ENCODE results near the gene PCDH8. TPM values are rescaled to one million over a fixed set of nuclear protein-coding genes. Genes with fewer than 3 reads are reported as not detected.

Gene PCDH8
- total RNA-seq, 1 experiment from 2014 or later: not detected

- Histone ChIP-seq H3K4me2 (ENCODE audit: low read length) (no peak overlapping the region), H3K9me2 (ENCODE audit: insufficient read depth) (no peaks in the 10 kb centered on the region), H3K27me3 (ENCODE audit: insufficient read depth, low read length) (peaks cover 42% of the 10 kb centered on the region; the same call in 1 of the 2 replicates), H3K9ac (ENCODE audit: low read length) (no peak overlapping the region), H4K20me1 (ENCODE audit: insufficient read depth) (no peaks in the 10 kb centered on the region), H3K4me3 (replicated peaks in 1 of 2; ENCODE audit: low read depth in 1 of 2, low read length in 2 of 2) (no peak overlapping the region), H3K27ac (ENCODE audit: low read depth, low read length) (no peak overlapping the region), H3K79me2 (ENCODE audit: insufficient read depth, low read length) (no peaks in the 10 kb centered on the region), H3K9me3 (ENCODE audit: control insufficient read depth in 1 of 2, insufficient read depth in 1 of 2, low read depth in 1 of 2, low read length in 2 of 2) (no peaks in the 10 kb centered on the region; a peak in 1 of 4 replicates), H3K36me3 (ENCODE audit: control insufficient read depth in 1 of 2, insufficient read depth in 2 of 2, low read length in 2 of 2) (no peaks in the 10 kb centered on the region), H3K4me1 (ENCODE audit: control insufficient read depth in 1 of 2, insufficient read depth in 2 of 2, low read length in 2 of 2) (no peaks in the 10 kb centered on the region), H2AFZ (ENCODE audit: low read depth, low read length, poor library complexity, severe bottlenecking) (no peak overlapping the region)
- ChIA-PET RAD21 (ENCODE audit: low non-redundant PET in 1 of 2, low total read pairs in 2 of 2, uncharacterized antibody in 2 of 2, unreplicated experiment in 2 of 2) (no interaction called here), CTCF (no interaction called here), POLR2A (no interaction called here)
- intact Hi-C loops (cut with micrococcal nuclease): no loop called here
- DNase-seq (ENCODE audit: low read depth, low spot score): no peak
- no peak for ATAC-seq
- no TSS peak for BruUV-seq (replicated peaks)
- no peak for TF ChIP-seq RAD21 (IDR thresholded peaks at IDR 0.05; ENCODE audit: low read depth)
- no peak for TF ChIP-seq ZNF274 (IDR thresholded peaks at IDR 0.05; ENCODE audit: low read depth, low read length)
- no peak for TF ChIP-seq EZH2phosphoT487 (IDR thresholded peaks at IDR 0.05; ENCODE audit: borderline replicate concordance)
- TF ChIP-seq FOSL1 (IDR thresholded peaks at IDR 0.05; ENCODE audit: low read depth): no peak
- no peak for TF ChIP-seq SRF (IDR thresholded peaks at IDR 0.05; ENCODE audit: low read depth)
- TF ChIP-seq JUND (IDR thresholded peaks at IDR 0.05): no peak
- no peak for TF ChIP-seq REST (IDR thresholded peaks at IDR 0.05; ENCODE audit: low read depth)
- TF ChIP-seq YY1 (IDR thresholded peaks at IDR 0.05; ENCODE audit: extremely low read depth, insufficient replicate concordance, low read depth, low read length): no peak
- no peak for TF ChIP-seq CBX3 (IDR thresholded peaks at IDR 0.05; ENCODE audit: low read depth)
- TF ChIP-seq ZBTB33 (IDR thresholded peaks at IDR 0.05; ENCODE audit: extremely low read depth, insufficient replicate concordance, low read length): no peak
- no peak for TF ChIP-seq POLR2A (IDR thresholded peaks at IDR 0.05; ENCODE audit: borderline replicate concordance, extremely low read depth, insufficient read depth, insufficient read length)
- TF ChIP-seq EGR1 (IDR thresholded peaks at IDR 0.05; ENCODE audit: low read depth): no peak
- no peak for TF ChIP-seq MAX (IDR thresholded peaks at IDR 0.05)
- TF ChIP-seq SP1 (IDR thresholded peaks at IDR 0.05; ENCODE audit: low read depth): no peak
- no peak for TF ChIP-seq TCF7L2 (IDR thresholded peaks at IDR 0.05; ENCODE audit: borderline replicate concordance, extremely low read depth, insufficient read depth, insufficient read length)
- TF ChIP-seq POLR2AphosphoS5 (IDR thresholded peaks at IDR 0.05; ENCODE audit: low read depth, low read length): no peak
These were observed 21.7 kb upstream of the PCDH8 start for GRCh38 chr13:52870143-52870542.

Data from HCT116 (cell line).